Thyroid gland (tissue), 4 donors: Measurements from ENCODE around the gene KIF13A.

Source experiments
- POLR2A ChIP-seq, 2 donors: fragments of 450-650 bp; IDR thresholded peaks; one replicate each; pipeline ENCODE4 v1.6.1; 2017; ENCODE audit warnings: antibody characterized with exemption in 2 of 2, mild to moderate bottlenecking in 2 of 2, moderate library complexity in 1 of 2
- TF ChIP-seq, protein P1 (sequence below), 6 experiments: fragments of 200-600 bp in 3 of 6; fragments of 450-650 bp in 3 of 6; sonication (generic) in 3 of 6; IDR thresholded peaks; one replicate each; pipeline ENCODE4 v1.5.1; 2016 to 2019; ENCODE audit warnings: antibody characterized with exemption in 6 of 6, mild to moderate bottlenecking in 2 of 6, inconsistent platforms in 1 of 6, moderate library complexity in 1 of 6

DNA sequence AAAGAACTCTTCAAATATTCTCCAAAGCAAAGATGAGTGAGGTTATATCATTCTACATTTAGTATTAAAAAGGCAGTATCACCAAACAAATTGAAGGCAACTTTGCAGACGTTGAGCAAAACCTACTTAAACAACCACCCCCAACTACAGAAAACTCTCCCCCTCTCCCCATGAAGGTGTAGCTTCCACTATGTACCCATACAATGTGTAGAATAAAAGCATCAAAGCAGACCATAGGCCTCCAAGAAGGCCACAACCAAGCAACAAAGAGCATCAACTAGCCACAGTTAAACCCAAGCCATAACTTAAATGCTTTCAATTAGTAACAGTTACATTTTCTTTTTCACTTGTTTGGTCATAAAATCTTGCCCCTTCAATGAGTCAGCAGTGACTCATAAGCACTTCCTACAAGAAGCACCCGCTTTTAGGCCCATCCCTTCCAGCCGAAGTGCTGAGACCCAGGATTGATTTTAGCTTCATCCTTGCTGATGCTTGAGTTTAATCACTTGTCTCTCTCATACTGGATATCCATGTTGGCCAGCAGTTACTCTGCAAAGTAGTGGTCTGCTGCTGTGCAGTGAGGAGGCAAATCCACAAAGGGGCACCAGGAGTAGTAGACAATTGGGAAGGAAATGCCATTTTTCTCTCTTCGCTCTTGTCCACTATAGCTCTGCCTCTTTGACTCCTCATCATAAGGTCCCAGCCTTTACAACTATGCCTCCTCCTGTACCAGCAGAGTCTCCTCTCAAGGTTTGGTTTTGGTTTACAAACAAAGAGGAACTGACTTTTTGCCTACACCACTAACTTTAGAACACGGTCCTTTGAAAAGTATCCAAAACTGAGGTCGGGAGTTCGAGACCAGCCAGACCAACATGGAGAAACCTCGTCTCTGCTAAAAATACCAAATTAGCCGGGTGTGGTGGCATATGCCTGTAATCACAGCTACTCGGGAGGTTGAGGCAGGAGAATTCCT, 272.3 kb downstream of the KIF13A start:
- TF ChIP-seq POLR2A (IDR thresholded peaks at IDR 0.05): no peak
- TF ChIP-seq, protein P1, sequence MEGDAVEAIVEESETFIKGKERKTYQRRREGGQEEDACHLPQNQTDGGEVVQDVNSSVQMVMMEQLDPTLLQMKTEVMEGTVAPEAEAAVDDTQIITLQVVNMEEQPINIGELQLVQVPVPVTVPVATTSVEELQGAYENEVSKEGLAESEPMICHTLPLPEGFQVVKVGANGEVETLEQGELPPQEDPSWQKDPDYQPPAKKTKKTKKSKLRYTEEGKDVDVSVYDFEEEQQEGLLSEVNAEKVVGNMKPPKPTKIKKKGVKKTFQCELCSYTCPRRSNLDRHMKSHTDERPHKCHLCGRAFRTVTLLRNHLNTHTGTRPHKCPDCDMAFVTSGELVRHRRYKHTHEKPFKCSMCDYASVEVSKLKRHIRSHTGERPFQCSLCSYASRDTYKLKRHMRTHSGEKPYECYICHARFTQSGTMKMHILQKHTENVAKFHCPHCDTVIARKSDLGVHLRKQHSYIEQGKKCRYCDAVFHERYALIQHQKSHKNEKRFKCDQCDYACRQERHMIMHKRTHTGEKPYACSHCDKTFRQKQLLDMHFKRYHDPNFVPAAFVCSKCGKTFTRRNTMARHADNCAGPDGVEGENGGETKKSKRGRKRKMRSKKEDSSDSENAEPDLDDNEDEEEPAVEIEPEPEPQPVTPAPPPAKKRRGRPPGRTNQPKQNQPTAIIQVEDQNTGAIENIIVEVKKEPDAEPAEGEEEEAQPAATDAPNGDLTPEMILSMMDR (IDR thresholded peaks at IDR 0.05): no peak
